Mesenchymal stem cell (in vitro differentiated cells and primary cell): Measurements from ENCODE around the gene SMURF1.
A peak's percentile ranks its signal among the peaks of the same experiment; 100 is the strongest.

Experiments used
- DNase-seq: peaks from one replicate; pipeline ENCODE4 v3.0.0-alpha.2; 2013
- H2AFZ ChIP-seq: one replicate; pipeline ENCODE4 v1.6.1; 2013; ENCODE audit warnings: low read depth, mild to moderate bottlenecking, control low read depth, inconsistent platforms, low read length, moderate library complexity
- H2AK5ac ChIP-seq: 2 replicates; pipeline ENCODE4 v1.6.1; 2013; ENCODE audit warnings: low read length, moderate library complexity, mild to moderate bottlenecking, inconsistent platforms; ENCODE audit not compliant: severe bottlenecking
- H2BK120ac ChIP-seq: one replicate; pipeline ENCODE4 v1.6.1; 2013; ENCODE audit warnings: low read depth, mild to moderate bottlenecking, inconsistent platforms, low read length, moderate library complexity
- H2BK12ac ChIP-seq, 2 experiments: one replicate each; pipeline ENCODE4 v1.6.1; 2013; ENCODE audit warnings: inconsistent platforms in 2 of 2, low read length in 2 of 2, mild to moderate bottlenecking in 2 of 2, moderate library complexity in 2 of 2, control low read depth in 1 of 2
- H2BK15ac ChIP-seq: one replicate; pipeline ENCODE4 v1.6.1; 2013; ENCODE audit warnings: mild to moderate bottlenecking, low read depth, inconsistent platforms; ENCODE audit not compliant: poor library complexity, severe bottlenecking
- H2BK5ac ChIP-seq: 2 replicates; pipeline ENCODE4 v1.6.1; 2013; ENCODE audit warnings: low read depth, mild to moderate bottlenecking, low read length, control low read depth, inconsistent platforms; ENCODE audit not compliant: poor library complexity, severe bottlenecking
- H3K14ac ChIP-seq, 2 experiments: one replicate each; pipeline ENCODE4 v1.6.1; 2013; ENCODE audit warnings: inconsistent platforms in 2 of 2, low read length in 2 of 2, control low read depth in 1 of 2, mild to moderate bottlenecking in 1 of 2, moderate library complexity in 1 of 2
- H3K18ac ChIP-seq, 2 experiments: one replicate each; pipeline ENCODE4 v1.6.1; 2013; ENCODE audit warnings: inconsistent platforms in 2 of 2, low read length in 2 of 2, control low read depth in 1 of 2, low read depth in 1 of 2, mild to moderate bottlenecking in 1 of 2
- H3K23ac ChIP-seq, 2 experiments: one replicate each; pipeline ENCODE4 v1.6.1; 2013; ENCODE audit warnings: inconsistent platforms in 2 of 2, low read length in 2 of 2, mild to moderate bottlenecking in 2 of 2, moderate library complexity in 2 of 2, control low read depth in 1 of 2
- H3K27ac ChIP-seq: 2 replicates; pipeline ENCODE4 v1.5.1; 2013; ENCODE audit warnings: mild to moderate bottlenecking, moderate library complexity, low read length, control low read depth, inconsistent platforms; ENCODE audit not compliant: poor library complexity, severe bottlenecking
- H3K27me3 ChIP-seq, 2 experiments: 2 replicates each; pipeline versions ENCODE4 v1.6.1 to v1.7.0; 2013; ENCODE audit warnings: low read length in 2 of 2, mild to moderate bottlenecking in 2 of 2, moderate library complexity in 2 of 2, control low read depth in 1 of 2, inconsistent platforms in 1 of 2; ENCODE audit not compliant: control insufficient read depth in 1 of 2, insufficient read depth in 1 of 2
- H3K36me3 ChIP-seq, 2 experiments: 2 replicates each; pipeline versions ENCODE4 v1.6.1 to v1.7.0; 2013; ENCODE audit warnings: low read length in 2 of 2, control low read depth in 1 of 2, inconsistent platforms in 1 of 2, low read depth in 1 of 2, mild to moderate bottlenecking in 1 of 2; ENCODE audit not compliant: insufficient read depth in 2 of 2, control insufficient read depth in 1 of 2
- H3K4ac ChIP-seq, 2 experiments: one replicate each; pipeline ENCODE4 v1.6.1; 2013; ENCODE audit warnings: inconsistent platforms in 2 of 2, low read length in 2 of 2, mild to moderate bottlenecking in 2 of 2, moderate library complexity in 2 of 2, control low read depth in 1 of 2, low read depth in 1 of 2
- H3K4me1 ChIP-seq: 2 replicates; pipeline ENCODE4 v1.6.1; 2013; ENCODE audit warnings: low read depth, low read length, control low read depth; ENCODE audit not compliant: control insufficient read depth, insufficient read depth
- H3K4me2 ChIP-seq: 2 replicates; pipeline ENCODE4 v1.6.1; 2013; ENCODE audit warnings: low read length, mild to moderate bottlenecking, inconsistent platforms; ENCODE audit not compliant: poor library complexity, severe bottlenecking
- H3K4me3 ChIP-seq, 2 experiments: 2 replicates each; pipeline versions ENCODE4 v1.5.1 to v1.7.0; 2013; ENCODE audit warnings: low read length in 2 of 2, mild to moderate bottlenecking in 2 of 2, control low read depth in 1 of 2, low read depth in 1 of 2; ENCODE audit not compliant: insufficient read depth in 1 of 2
- H3K79me1 ChIP-seq: replicated peaks from 2 replicates; pipeline ENCODE4 v1.6.1; 2013; ENCODE audit warnings: mild to moderate bottlenecking, control low read depth, low read length, inconsistent platforms; ENCODE audit not compliant: poor library complexity, severe bottlenecking
- H3K9ac ChIP-seq: 2 replicates; pipeline ENCODE4 v1.7.0; 2013; ENCODE audit warnings: mild to moderate bottlenecking, low read length, moderate library complexity
- H3K9me3 ChIP-seq: 2 replicates; pipeline ENCODE4 v1.7.0; 2013; ENCODE audit warnings: mild to moderate bottlenecking, low read length; ENCODE audit not compliant: control insufficient read depth
- H4K8ac ChIP-seq: one replicate; pipeline ENCODE4 v1.6.1; 2013; ENCODE audit warnings: inconsistent platforms, mild to moderate bottlenecking, low read length, moderate library complexity
- H4K91ac ChIP-seq: one replicate; pipeline ENCODE4 v1.6.1; 2013; ENCODE audit warnings: mild to moderate bottlenecking, low read length, inconsistent platforms
- WGBS: methylation state at CpG from one replicate; pipeline ENCODE4 v1.1.7; 2013; ENCODE audit warnings: mixed read lengths; 5-methylcytosine and 5-hydroxymethylcytosine counted together

The SMURF1 gene

GRCh38 chr7:99020413-99020715 is 123.5 kb downstream of the SMURF1 start:
- H3K4ac ChIP-seq = no peak overlapping the region
- H4K8ac ChIP-seq = no peak overlapping the region
- no peak for DNase-seq
- H4K91ac ChIP-seq = no peak overlapping the region
- H3K18ac ChIP-seq = no peak overlapping the region
- no peak overlapping the region for H2BK15ac ChIP-seq
- peaks cover 4% of the 10 kb centered on the region for H3K4me1 ChIP-seq
- H3K79me1 ChIP-seq = peaks cover 18% of the 10 kb centered on the region
- WGBS = 95% methylated on average over 2 of the region's 3 CpGs
- H2AFZ ChIP-seq = no peak overlapping the region
- H2BK5ac ChIP-seq = no peak overlapping the region
- H3K27me3 ChIP-seq = no peaks in the 10 kb centered on the region
- no peak overlapping the region for H3K14ac ChIP-seq
- H3K36me3 ChIP-seq = peaks cover 15 to 35% of the 10 kb centered on the region in 2 experiments
- H3K4me3 ChIP-seq = no peak overlapping the region
- H2AK5ac ChIP-seq = no peak overlapping the region
- no peak overlapping the region for H3K27ac ChIP-seq
- H3K4me2 ChIP-seq = no peak overlapping the region
- H3K23ac ChIP-seq = no peak overlapping the region
- no peak overlapping the region for H2BK120ac ChIP-seq
- H3K9me3 ChIP-seq = no peaks in the 10 kb centered on the region
- H3K9ac ChIP-seq = no peak overlapping the region
- H2BK12ac ChIP-seq = no peak overlapping the region

- H3K36me3 ChIP-seq = peaks cover 18 to 41% of the 10 kb centered on the region in 2 experiments
- H3K4me1 ChIP-seq = peaks cover 4% of the 10 kb centered on the region
- H3K9me3 ChIP-seq = no peaks in the 10 kb centered on the region
- no peak overlapping the region for H3K18ac ChIP-seq
- no peak overlapping the region for H3K14ac ChIP-seq
- no peak overlapping the region for H2AK5ac ChIP-seq
- H2BK120ac ChIP-seq = no peak overlapping the region
- no peak overlapping the region for H2BK15ac ChIP-seq
- no peak overlapping the region for H3K27ac ChIP-seq
- H4K8ac ChIP-seq = no peak overlapping the region
- no peak overlapping the region for H3K4ac ChIP-seq
- H2AFZ ChIP-seq = no peak overlapping the region
- H3K23ac ChIP-seq = peak overlapping the region in 1 of 2 experiments; percentile 46
- H3K4me2 ChIP-seq = no peak overlapping the region
- H3K27me3 ChIP-seq = no peaks in the 10 kb centered on the region
- H2BK5ac ChIP-seq = no peak overlapping the region
- WGBS = 97% methylated on average over 12 of the region's 12 CpGs
- peaks cover 17% of the 10 kb centered on the region for H3K79me1 ChIP-seq
- no peak overlapping the region for H3K9ac ChIP-seq
- no peak for DNase-seq
- H4K91ac ChIP-seq = no peak overlapping the region
- no peak overlapping the region for H3K4me3 ChIP-seq
- H2BK12ac ChIP-seq = no peak overlapping the region
These were observed 124.1 kb downstream of the SMURF1 start for GRCh38 chr7:99019523-99020412.

GRCh38 chr7:99016196-99016595 is 127.7 kb downstream of the SMURF1 start:
- Histone ChIP-seq H2AK5ac (no peak overlapping the region), H3K79me1 (peaks cover 33% of the 10 kb centered on the region), H2BK120ac (no peak overlapping the region), H3K4me3 (no peak overlapping the region), H2BK12ac (no peak overlapping the region), H3K4me1 (no peaks in the 10 kb centered on the region), H4K8ac (no peak overlapping the region), H2BK5ac (no peak overlapping the region), H3K23ac (no peak overlapping the region), H3K9me3 (no peaks in the 10 kb centered on the region), H3K18ac (no peak overlapping the region), H2BK15ac (no peak overlapping the region), H3K27me3 (no peaks in the 10 kb centered on the region), H2AFZ (no peak overlapping the region), H4K91ac (no peak overlapping the region), H3K14ac (no peak overlapping the region), H3K27ac (no peak overlapping the region), H3K4me2 (no peak overlapping the region), H3K36me3 (peaks cover 52 to 75% of the 10 kb centered on the region in 2 experiments), H3K9ac (no peak overlapping the region), H3K4ac (no peak overlapping the region)
- 91% methylated on average over 6 of the region's 8 CpGs for WGBS
- DNase-seq = no peak

- Histone ChIP-seq H4K91ac (no peak overlapping the region), H3K23ac (no peak overlapping the region), H3K4me1 (no peaks in the 10 kb centered on the region), H2BK12ac (no peak overlapping the region), H3K9me3 (no peaks in the 10 kb centered on the region), H3K27ac (no peak overlapping the region), H3K14ac (no peak overlapping the region), H2AFZ (no peak overlapping the region), H3K27me3 (no peaks in the 10 kb centered on the region), H4K8ac (no peak overlapping the region), H3K9ac (no peak overlapping the region), H2BK15ac (no peak overlapping the region), H3K4me3 (no peak overlapping the region), H3K79me1 (peaks cover 33% of the 10 kb centered on the region), H3K4ac (no peak overlapping the region), H3K4me2 (no peak overlapping the region), H2AK5ac (no peak overlapping the region), H3K18ac (no peak overlapping the region), H3K36me3 (peaks cover 58 to 76% of the 10 kb centered on the region in 2 experiments), H2BK120ac (no peak overlapping the region), H2BK5ac (no peak overlapping the region)
- no peak for DNase-seq
- 98% methylated on average over 16 of the region's 18 CpGs for WGBS
These were observed 129.6 kb downstream of the SMURF1 start for GRCh38 chr7:99014113-99014985.
